Astrocyte (in vitro differentiated cells and primary cell): Measurements from ENCODE around the gene SEMA4D. TPM values are rescaled to one million over a fixed set of nuclear protein-coding genes. Genes with fewer than 3 reads are reported as not detected.

ENCODE experiments used
- DNase-seq: peaks from one replicate; pipeline ENCODE4 v3.0.0-alpha.2; 2010; ENCODE audit warnings: low read depth
- FAIRE-seq: peaks from 2 replicates; lab custom pipeline; 2011; peaks lifted over from hg19 to GRCh38; lab: Jason Lieb, UNC
- H2AFZ ChIP-seq: 2 replicates; pipeline ENCODE4 v1.6.0; 2012; ENCODE audit warnings: low read depth, low read length, inconsistent platforms
- H3K27ac ChIP-seq: 2 replicates; pipeline ENCODE4 v1.5.1; 2011; ENCODE audit warnings: low read depth, low read length, inconsistent platforms
- H3K27me3 ChIP-seq: 2 replicates; pipeline ENCODE4 v1.6.0; 2011; ENCODE audit warnings: low read length, inconsistent platforms; ENCODE audit not compliant: insufficient read depth
- H3K36me3 ChIP-seq: 2 replicates; pipeline ENCODE4 v1.5.1; 2011; ENCODE audit warnings: low read length, inconsistent platforms; ENCODE audit not compliant: insufficient read depth
- H3K4me1 ChIP-seq: 2 replicates; pipeline ENCODE4 v1.5.1; 2011; ENCODE audit warnings: low read length, inconsistent platforms; ENCODE audit not compliant: insufficient read depth
- H3K4me2 ChIP-seq: 2 replicates; pipeline ENCODE4 v1.6.0; 2012; ENCODE audit warnings: low read length, inconsistent platforms
- H3K4me3 ChIP-seq: 2 replicates; pipeline ENCODE4 v1.5.1; 2011; ENCODE audit warnings: low read depth, mild to moderate bottlenecking, low read length, inconsistent platforms; ENCODE audit not compliant: insufficient read depth
- H3K79me2 ChIP-seq: 2 replicates; pipeline ENCODE4 v1.6.0; 2012; ENCODE audit warnings: mild to moderate bottlenecking, low read length, inconsistent platforms; ENCODE audit not compliant: insufficient read depth
- H3K9ac ChIP-seq: 2 replicates; pipeline ENCODE4 v1.6.0; 2012; ENCODE audit warnings: mild to moderate bottlenecking, low read length, inconsistent platforms
- H3K9me3 ChIP-seq: 2 replicates; pipeline ENCODE4 v1.5.1; 2012; ENCODE audit warnings: low read depth, mild to moderate bottlenecking, low read length, inconsistent platforms; ENCODE audit not compliant: insufficient read depth
- H4K20me1 ChIP-seq: 2 replicates; pipeline ENCODE4 v1.6.0; 2012; ENCODE audit warnings: low read length, inconsistent platforms; ENCODE audit not compliant: insufficient read depth
- H3K27ac Mint-ChIP-seq: one replicate; pipeline ENCODE4 v1.8.0; 2021; ENCODE audit warnings: mild to moderate bottlenecking, mixed read lengths; ENCODE audit not compliant: unreplicated experiment
- H3K27me3 Mint-ChIP-seq: one replicate; pipeline ENCODE4 v1.8.0; 2021; ENCODE audit warnings: low read depth, mixed read lengths; ENCODE audit not compliant: unreplicated experiment
- H3K36me3 Mint-ChIP-seq: one replicate; pipeline ENCODE4 v1.8.0; 2021; ENCODE audit warnings: low read depth, mixed read lengths; ENCODE audit not compliant: unreplicated experiment
- H3K4me1 Mint-ChIP-seq: one replicate; pipeline ENCODE4 v1.8.0; 2021; ENCODE audit warnings: low read depth, mixed read lengths; ENCODE audit not compliant: unreplicated experiment
- H3K4me3 Mint-ChIP-seq: one replicate; pipeline ENCODE4 v1.8.0; 2021; ENCODE audit warnings: mild to moderate bottlenecking, moderate library complexity, mixed read lengths; ENCODE audit not compliant: unreplicated experiment
- H3K9me3 Mint-ChIP-seq: one replicate; pipeline ENCODE4 v1.8.0; 2021; ENCODE audit warnings: mild to moderate bottlenecking, mixed read lengths; ENCODE audit not compliant: unreplicated experiment
- CTCF ChIP-seq: IDR thresholded peaks from 2 replicates; pipeline ENCODE4 v1.5.1; 2011; ENCODE audit warnings: low read depth, mild to moderate bottlenecking, inconsistent platforms, low read length, moderate library complexity; ENCODE audit not compliant: insufficient read depth
- EZH2 ChIP-seq: IDR thresholded peaks from 2 replicates; pipeline ENCODE4 v1.6.1; 2012; ENCODE audit warnings: mild to moderate bottlenecking, low read length, inconsistent platforms; ENCODE audit not compliant: insufficient read depth
- total RNA-seq: library from RNA; stranded (reverse); gene quantifications from 2 replicates; pipeline ENCODE4 v1.2.1, GENCODE V29; 2021

SEMA4D gene
- total RNA-seq, 1 donor from 2014 or later, result 6.2 TPM

- H3K4me1 ChIP-seq, result peaks cover 9% of the 10 kb centered on the region
- H3K79me2 ChIP-seq, result no peaks in the 10 kb centered on the region
- TF ChIP-seq EZH2 (no peak), CTCF (no peak)
- Mint-ChIP-seq H3K27ac (no peak overlapping the region), H3K27me3 (peaks cover 9% of the 10 kb centered on the region), H3K36me3 (no peaks in the 10 kb centered on the region), H3K9me3 (no peaks in the 10 kb centered on the region), H3K4me3 (no peak overlapping the region), H3K4me1 (peaks cover 30% of the 10 kb centered on the region)
- H3K36me3 ChIP-seq, result no peaks in the 10 kb centered on the region
- H2AFZ ChIP-seq, result no peak overlapping the region
- FAIRE-seq (no peak), DNase-seq (no peak)
- no peaks in the 10 kb centered on the region for H3K9me3 ChIP-seq
- no peak overlapping the region for H3K4me3 ChIP-seq
- no peak overlapping the region for H3K9ac ChIP-seq
- H4K20me1 ChIP-seq, result no peaks in the 10 kb centered on the region
- H3K27ac ChIP-seq, result no peak overlapping the region
- peaks cover 2% of the 10 kb centered on the region for H3K27me3 ChIP-seq
- H3K4me2 ChIP-seq, result no peak overlapping the region
Measured at GRCh38 chr9:89441655-89441970, 56.3 kb downstream of the SEMA4D start.

- no peak overlapping the region for H3K9ac ChIP-seq
- TF ChIP-seq EZH2, result no peak
- TF ChIP-seq CTCF, result no peak
- H4K20me1 ChIP-seq, result no peaks in the 10 kb centered on the region
- H3K4me1 ChIP-seq, result peaks cover 9% of the 10 kb centered on the region
- H3K79me2 ChIP-seq, result no peaks in the 10 kb centered on the region
- H3K36me3 ChIP-seq, result no peaks in the 10 kb centered on the region
- Mint-ChIP-seq H3K9me3 (no peaks in the 10 kb centered on the region), H3K4me1 (peaks cover 30% of the 10 kb centered on the region), H3K27me3 (peaks cover 9% of the 10 kb centered on the region), H3K36me3 (no peaks in the 10 kb centered on the region), H3K4me3 (peak overlapping the region; percentile 64), H3K27ac (no peak overlapping the region)
- no peak overlapping the region for H2AFZ ChIP-seq
- H3K9me3 ChIP-seq, result no peaks in the 10 kb centered on the region
- peaks cover 2% of the 10 kb centered on the region for H3K27me3 ChIP-seq
- no peak overlapping the region for H3K27ac ChIP-seq
- FAIRE-seq, result no peak
- H3K4me3 ChIP-seq, result no peak overlapping the region
- no peak for DNase-seq
- no peak overlapping the region for H3K4me2 ChIP-seq
Measured at GRCh38 chr9:89440951-89441654, 56.8 kb downstream of the SEMA4D start.

- Histone ChIP-seq H3K36me3 (no peaks in the 10 kb centered on the region), H3K4me3 (no peak overlapping the region), H3K9ac (no peak overlapping the region), H3K27ac (no peak overlapping the region), H3K79me2 (no peaks in the 10 kb centered on the region), H3K4me1 (peaks cover 9% of the 10 kb centered on the region), H3K4me2 (no peak overlapping the region), H2AFZ (no peak overlapping the region), H3K27me3 (peaks cover 2% of the 10 kb centered on the region), H3K9me3 (no peaks in the 10 kb centered on the region), H4K20me1 (no peaks in the 10 kb centered on the region)
- FAIRE-seq (no peak), DNase-seq (no peak)
- no peak overlapping the region for H3K27ac Mint-ChIP-seq
- H3K27me3 Mint-ChIP-seq, result peaks cover 7% of the 10 kb centered on the region
- TF ChIP-seq EZH2, result no peak
- peaks cover 31% of the 10 kb centered on the region for H3K4me1 Mint-ChIP-seq
- H3K4me3 Mint-ChIP-seq, result no peak overlapping the region
- no peaks in the 10 kb centered on the region for H3K9me3 Mint-ChIP-seq
- no peaks in the 10 kb centered on the region for H3K36me3 Mint-ChIP-seq
Measured at GRCh38 chr9:89440548-89440947, 57.4 kb downstream of the SEMA4D start.
